M059J (cell line): Measurements from ENCODE around the gene KDM5A. TPM values are rescaled to one million over a fixed set of nuclear protein-coding genes. Genes with fewer than 3 reads are reported as not detected.

Source experiments
- DNase-seq: peaks from one replicate; pipeline ENCODE4 v3.0.0-alpha.2; 2012; ENCODE audit warnings: low read depth
- total RNA-seq: library from RNA; depleted of rRNA; stranded (reverse); fragments of >200 nt; shearing (Covaris generic); gene quantifications from 2 replicates; pipeline ENCODE4 v1.2.3, GENCODE V29; 2014

The KDM5A gene
- total RNA-seq, 1 experiment from 2014 or later = 33.8 TPM

- DNase-seq = no peak
Observed at GRCh38 chr12:272942-273341, 116.2 kb downstream of the KDM5A start.

GRCh38 chr12:271161-271560 lies 118.0 kb downstream of the KDM5A start:
- DNase-seq = no peak

- DNase-seq = no peak
Observed at GRCh38 chr12:269191-269590, 119.9 kb downstream of the KDM5A start.

- no peak for DNase-seq
Observed at GRCh38 chr12:268483-268840, 120.7 kb downstream of the KDM5A start.

GRCh38 chr12:267581-268482 lies 121.3 kb downstream of the KDM5A start:
- DNase-seq = no peak

DNA sequence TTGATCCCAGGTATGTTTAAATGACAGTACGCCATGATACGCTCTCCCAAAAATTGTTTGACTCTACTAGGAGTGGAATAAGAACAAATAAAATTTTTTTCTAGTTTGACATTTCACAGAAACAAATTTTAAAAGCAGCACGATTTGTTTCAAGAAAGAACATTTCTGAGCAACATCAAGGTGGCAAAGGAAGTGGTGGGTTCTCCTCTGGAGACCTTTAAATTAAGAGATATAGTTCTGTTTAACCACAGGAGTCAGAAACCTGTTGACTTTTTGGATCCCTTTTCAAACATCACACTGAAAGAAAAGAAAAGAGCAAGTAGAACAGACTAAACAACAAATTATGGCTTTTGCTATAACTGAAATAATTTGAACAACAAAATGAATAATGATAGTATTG lies 124.0 kb downstream of the KDM5A start:
- DNase-seq = no peak

DNA sequence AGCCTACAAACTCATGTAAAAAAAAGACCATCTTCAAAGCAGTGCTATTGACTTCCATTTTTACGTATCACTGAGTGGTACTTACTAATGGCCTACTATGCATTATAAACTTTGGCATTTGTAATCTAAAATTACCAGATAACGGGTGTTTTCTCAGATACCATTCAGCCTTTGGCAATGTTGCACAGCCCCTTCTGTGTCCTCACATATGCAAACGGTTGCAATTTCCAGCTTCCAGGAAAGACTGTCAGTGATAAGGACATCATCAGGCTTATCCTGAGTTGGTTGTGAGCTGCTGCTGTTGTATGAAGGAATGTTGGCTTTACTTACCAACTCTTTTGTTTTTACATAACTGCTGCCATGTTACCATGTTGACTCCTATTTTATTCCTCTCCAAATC lies 124.9 kb downstream of the KDM5A start:
- DNase-seq = no peak

GRCh38 chr12:263574-263973 lies 125.5 kb downstream of the KDM5A start:
- peak; percentile 35 for DNase-seq

- DNase-seq = no peak
Observed at GRCh38 chr12:262817-263216, 126.3 kb downstream of the KDM5A start, which contains the start of gene SLC6A13. Gene SLC6A13, minus strand, starts transcription at chr12:262836. Its CDS starts 2,784 bp downstream, at chr12:260052.

DNA sequence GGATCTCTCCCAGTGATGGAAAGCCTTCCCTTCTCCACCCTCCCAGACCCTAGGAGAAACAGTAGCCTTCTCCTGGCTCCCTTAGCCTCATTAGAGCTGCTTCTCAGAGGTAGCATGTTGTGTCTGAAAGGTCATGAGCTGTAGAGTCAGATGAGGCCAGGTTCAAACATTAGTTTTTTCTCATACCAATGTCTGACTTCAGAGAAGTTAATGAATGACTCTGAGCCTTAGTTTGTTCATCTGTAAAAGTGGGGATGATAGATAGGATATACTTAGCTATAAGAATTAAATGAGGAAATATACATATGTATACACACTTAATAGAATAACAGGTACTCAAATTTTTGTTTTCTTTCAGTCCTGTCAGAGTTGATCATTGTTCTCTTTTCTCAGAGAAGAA lies 127.0 kb downstream of the KDM5A start:
- DNase-seq = no peak

- no peak for DNase-seq
Observed at GRCh38 chr12:257521-258321, 131.4 kb downstream of the KDM5A start.

DNA sequence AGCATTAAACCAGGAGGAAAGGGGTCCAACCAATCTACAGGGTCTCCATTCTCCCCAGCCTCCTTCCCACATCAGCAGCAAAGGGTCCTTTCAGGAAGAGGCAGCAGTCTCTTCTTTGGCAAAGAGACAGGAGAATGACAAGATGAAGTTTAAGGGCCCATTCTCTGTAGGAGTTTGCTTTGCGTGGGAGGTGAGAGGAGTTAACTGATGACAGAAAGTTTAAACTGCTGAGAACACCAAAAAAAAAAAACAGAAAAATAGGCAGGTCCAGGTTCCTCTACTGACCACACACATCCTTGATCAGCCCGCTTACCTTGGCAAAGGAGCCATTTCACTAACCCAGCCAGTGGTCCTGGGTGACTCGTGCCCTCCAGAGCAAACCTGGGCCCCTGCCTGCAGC lies 132.2 kb downstream of the KDM5A start:
- no peak for DNase-seq

GRCh38 chr12:256225-256624 lies 132.9 kb downstream of the KDM5A start:
- no peak for DNase-seq

- no peak for DNase-seq
Observed at GRCh38 chr12:254912-255311, 134.2 kb downstream of the KDM5A start.

DNA sequence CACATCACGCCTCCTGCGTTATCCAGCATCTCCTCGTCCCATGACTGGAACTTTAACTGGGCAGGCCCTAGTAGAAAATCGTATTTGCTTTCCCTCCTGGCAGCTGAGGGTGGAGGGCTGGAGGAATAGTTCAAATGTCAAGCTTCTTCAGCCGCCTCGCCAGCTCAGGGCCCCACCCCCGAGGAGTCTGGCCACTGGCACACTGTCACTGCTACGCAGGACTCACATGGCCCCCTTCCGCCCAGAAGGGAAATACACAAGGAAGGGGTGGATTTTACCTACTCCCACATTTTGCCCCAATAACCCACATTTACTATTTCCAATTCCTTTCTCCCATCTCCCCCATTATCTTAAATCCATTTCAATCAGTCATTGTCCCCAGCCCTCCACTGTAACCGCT lies 135.1 kb downstream of the KDM5A start:
- DNase-seq = no peak

DNA sequence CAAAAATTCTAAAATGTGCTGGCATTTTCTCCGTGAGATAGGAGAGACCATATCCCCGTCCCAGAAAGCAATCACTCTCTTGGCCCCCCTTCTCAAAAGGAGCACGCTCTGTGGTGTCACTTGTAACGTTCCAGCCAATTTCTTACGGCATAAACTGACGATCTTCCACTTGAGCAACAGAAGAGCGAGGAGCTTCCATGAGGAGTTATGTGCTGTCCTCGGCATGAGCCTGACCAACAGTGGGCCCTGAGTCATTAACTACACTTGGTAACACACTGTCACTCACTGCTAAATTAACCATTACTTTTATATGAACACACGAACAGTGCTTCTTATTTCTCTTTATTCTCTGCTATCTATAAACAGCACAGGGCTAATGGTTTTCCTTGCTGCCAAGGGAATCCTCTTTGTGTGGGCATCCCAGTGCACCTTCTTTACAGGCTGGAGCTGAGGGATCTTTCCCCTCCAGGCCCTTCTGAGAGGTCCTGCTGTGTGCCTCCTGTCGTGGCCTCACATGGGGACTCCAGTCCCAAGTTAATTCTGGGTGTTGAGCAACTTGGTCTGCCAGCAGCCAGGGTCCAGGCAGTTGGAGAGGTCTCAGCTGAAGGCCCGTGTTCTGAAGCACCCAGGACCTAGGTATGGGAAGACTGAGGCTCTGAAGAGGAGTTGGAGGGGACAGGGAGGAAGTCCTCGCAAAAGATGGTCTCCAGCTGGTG lies 135.8 kb downstream of the KDM5A start:
- no peak for DNase-seq

- no peak for DNase-seq
Observed at GRCh38 chr12:252636-253035, 136.5 kb downstream of the KDM5A start.

GRCh38 chr12:247271-247670 lies 141.8 kb downstream of the KDM5A start:
- no peak for DNase-seq

DNA sequence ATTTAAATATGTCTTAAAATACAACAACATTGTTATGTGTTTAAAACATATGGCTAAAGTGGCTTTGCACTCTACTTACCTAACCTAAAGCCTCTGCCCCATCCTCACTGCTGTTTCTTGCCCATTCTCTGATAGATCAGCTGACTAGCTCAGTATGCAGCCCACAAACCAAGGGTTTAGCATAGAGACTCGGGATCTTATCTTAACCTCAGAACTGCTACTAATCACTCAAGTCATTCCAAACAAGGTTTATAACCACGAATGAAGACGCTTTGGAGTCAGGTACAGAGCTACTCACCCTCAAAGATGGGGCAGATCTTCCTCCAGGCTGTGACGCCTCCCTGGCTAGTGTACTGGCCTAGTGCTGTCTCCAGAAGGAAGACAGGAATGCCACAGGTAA lies 145.7 kb downstream of the KDM5A start:
- no peak for DNase-seq

DNA sequence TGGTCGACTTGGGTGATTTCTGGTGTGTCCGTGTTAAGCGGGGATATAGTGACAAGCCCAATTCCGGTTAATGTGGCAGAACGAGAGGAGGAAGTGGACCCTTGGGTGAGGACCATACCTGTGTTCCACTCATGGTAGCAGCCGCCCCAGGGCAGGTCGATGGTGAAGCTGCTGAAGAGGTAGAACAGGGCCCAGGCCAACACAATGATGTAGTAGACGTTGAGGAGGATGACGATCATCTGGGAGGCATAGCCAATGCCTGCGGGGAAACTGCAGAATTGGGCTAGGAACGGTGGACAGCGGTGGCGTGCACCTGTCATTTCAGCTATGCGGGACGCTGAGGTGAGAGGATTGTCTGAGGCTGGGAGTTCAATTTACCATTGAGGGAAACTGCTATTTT lies 146.6 kb downstream of the KDM5A start:
- DNase-seq = no peak

GRCh38 chr12:241266-241665 lies 147.9 kb downstream of the KDM5A start:
- no peak for DNase-seq

GRCh38 chr12:240566-240965 lies 148.6 kb downstream of the KDM5A start:
- no peak for DNase-seq
